WTC11 (cell line): ENCODE measurements around the gene GABBR1. TPM values are rescaled to one million over a fixed set of nuclear protein-coding genes. Genes with fewer than 3 reads are reported as not detected.

Source experiments
- ATAC-seq: fragments of 200-7000 bp; cut with Tn5 transposase; 2 replicates; pipeline ENCODE4 v1.10.0; 2021; ENCODE audit warnings: mild to moderate bottlenecking, moderate library complexity
- CTCF ChIA-PET: fragments of 300-600 bp; sonication (Branson Sonifier 250); formaldehyde crosslinking; loops from one replicate; lab custom pipeline; 2021; ENCODE audit warnings: antibody characterized with exemption; lab: Charles Lee
- POLR2A ChIA-PET: fragments of 350-600 bp; sonication (Branson Sonifier 250); formaldehyde crosslinking; loops from one replicate; lab custom pipeline; 2021; ENCODE audit warnings: antibody characterized with exemption; lab: Charles Lee
- DNase-seq: peaks from one replicate; pipeline ENCODE4 v3.0.0; 2021; ENCODE audit warnings: low spot score
- H3K27ac Mint-ChIP-seq: 2 replicates; pipeline ENCODE4 v1.8.0; 2021; ENCODE audit warnings: mixed read lengths
- H3K27me3 Mint-ChIP-seq: 2 replicates; pipeline ENCODE4 v1.8.0; 2021; ENCODE audit warnings: low read depth, mild to moderate bottlenecking, moderate library complexity, mixed read lengths
- H3K36me3 Mint-ChIP-seq: 2 replicates; pipeline ENCODE4 v1.8.0; 2021; ENCODE audit warnings: mixed read lengths
- H3K4me1 Mint-ChIP-seq: 2 replicates; pipeline ENCODE4 v1.8.0; 2022; ENCODE audit warnings: mixed read lengths
- H3K4me3 Mint-ChIP-seq: 2 replicates; pipeline ENCODE4 v1.8.0; 2021; ENCODE audit warnings: mild to moderate bottlenecking, moderate library complexity, mixed read lengths
- H3K9me3 Mint-ChIP-seq: 2 replicates; pipeline ENCODE4 v1.8.0; 2021; ENCODE audit warnings: mixed read lengths
- ATF6 ChIP-seq: sonication (generic); formaldehyde crosslinking; IDR thresholded peaks from 2 replicates; pipeline ENCODE4 v1.8.1; 2023; ENCODE audit warnings: mild to moderate bottlenecking, missing genetic modification reagents
- MAX ChIP-seq: sonication (generic); formaldehyde crosslinking; IDR thresholded peaks from 2 replicates; pipeline ENCODE4 v1.8.0; 2022; ENCODE audit warnings: mild to moderate bottlenecking, missing genetic modification reagents
- NFATC4 ChIP-seq: fragments of 250-450 bp; sonication (Bioruptor Pico); IDR thresholded peaks from 2 replicates; pipeline ENCODE4 v1.9.0; 2021; ENCODE audit warnings: mild to moderate bottlenecking
- PRRX2 ChIP-seq: fragments of 250-450 bp; sonication (Bioruptor Pico); IDR thresholded peaks from 2 replicates; pipeline ENCODE4 v1.8.0; 2021; ENCODE audit warnings: mild to moderate bottlenecking
- SMAD3 ChIP-seq: sonication (generic); formaldehyde crosslinking; IDR thresholded peaks from 2 replicates; pipeline ENCODE4 v1.8.0; 2022; ENCODE audit warnings: missing genetic modification reagents, mild to moderate bottlenecking, borderline replicate concordance
- SMAD4 ChIP-seq: sonication (generic); formaldehyde crosslinking; IDR thresholded peaks from 2 replicates; pipeline ENCODE4 v1.8.0; 2022; ENCODE audit warnings: mild to moderate bottlenecking, missing genetic modification reagents
- TEAD1 ChIP-seq: sonication (generic); formaldehyde crosslinking; IDR thresholded peaks from 2 replicates; pipeline ENCODE4 v1.8.0; 2022; ENCODE audit warnings: mild to moderate bottlenecking, missing genetic modification reagents
- ZNF416 ChIP-seq: fragments of 250-450 bp; sonication (Bioruptor Pico); IDR thresholded peaks from 2 replicates; pipeline ENCODE4 v1.9.0; 2021; ENCODE audit warnings: mild to moderate bottlenecking, inconsistent platforms
- total RNA-seq: library from RNA; stranded (reverse); gene quantifications from 3 replicates; pipeline ENCODE4 v1.2.3, GENCODE V29; 2021
- TF ChIP-seq, protein P1 (sequence below): sonication (generic); formaldehyde crosslinking; IDR thresholded peaks from 2 replicates; pipeline ENCODE4 v1.8.0; 2023; ENCODE audit warnings: mild to moderate bottlenecking, missing genetic modification reagents
- TF ChIP-seq, protein P2 (sequence below): sonication (generic); formaldehyde crosslinking; IDR thresholded peaks from 2 replicates; pipeline ENCODE4 v1.8.0; 2023; ENCODE audit warnings: missing genetic modification reagents
- TF ChIP-seq, protein P3 (sequence below): fragments of 250-450 bp; sonication (Bioruptor Pico); conservative IDR thresholded peaks from 2 replicates; pipeline ENCODE4 v1.9.0; 2021; ENCODE audit warnings: mild to moderate bottlenecking
- TF ChIP-seq, protein P4 (sequence below): sonication (generic); formaldehyde crosslinking; conservative IDR thresholded peaks from 2 replicates; pipeline ENCODE4 v1.8.1; 2023; ENCODE audit warnings: mild to moderate bottlenecking, low read depth, missing genetic modification reagents, moderate library complexity

The GABBR1 gene
- total RNA-seq, 1 experiment from 2014 or later = 107 TPM

- no peak for DNase-seq
- ChIA-PET POLR2A (interaction anchor here (1.0 to 2.8 kb wide), 3 partner anchors 8 to 16 kb away, joined by 3 to 20 read pairs (median 16); no protein-coding TSS in a partner anchor), CTCF (interaction anchor here (0.6 to 8.8 kb wide), 9 partner anchors 10 to 176 kb away, joined by 3 to 192 read pairs (median 4); partner anchors contain the start of gene GABBR1)
- ATAC-seq = peak; percentile 36
- Mint-ChIP-seq H3K4me1 (peaks cover 73% of the 10 kb centered on the region), H3K27ac (peak overlapping the region; percentile 99), H3K27me3 (no peaks in the 10 kb centered on the region), H3K4me3 (peak overlapping the region; percentile 49), H3K9me3 (no peaks in the 10 kb centered on the region), H3K36me3 (no peaks in the 10 kb centered on the region)
- TF ChIP-seq, protein P1, sequence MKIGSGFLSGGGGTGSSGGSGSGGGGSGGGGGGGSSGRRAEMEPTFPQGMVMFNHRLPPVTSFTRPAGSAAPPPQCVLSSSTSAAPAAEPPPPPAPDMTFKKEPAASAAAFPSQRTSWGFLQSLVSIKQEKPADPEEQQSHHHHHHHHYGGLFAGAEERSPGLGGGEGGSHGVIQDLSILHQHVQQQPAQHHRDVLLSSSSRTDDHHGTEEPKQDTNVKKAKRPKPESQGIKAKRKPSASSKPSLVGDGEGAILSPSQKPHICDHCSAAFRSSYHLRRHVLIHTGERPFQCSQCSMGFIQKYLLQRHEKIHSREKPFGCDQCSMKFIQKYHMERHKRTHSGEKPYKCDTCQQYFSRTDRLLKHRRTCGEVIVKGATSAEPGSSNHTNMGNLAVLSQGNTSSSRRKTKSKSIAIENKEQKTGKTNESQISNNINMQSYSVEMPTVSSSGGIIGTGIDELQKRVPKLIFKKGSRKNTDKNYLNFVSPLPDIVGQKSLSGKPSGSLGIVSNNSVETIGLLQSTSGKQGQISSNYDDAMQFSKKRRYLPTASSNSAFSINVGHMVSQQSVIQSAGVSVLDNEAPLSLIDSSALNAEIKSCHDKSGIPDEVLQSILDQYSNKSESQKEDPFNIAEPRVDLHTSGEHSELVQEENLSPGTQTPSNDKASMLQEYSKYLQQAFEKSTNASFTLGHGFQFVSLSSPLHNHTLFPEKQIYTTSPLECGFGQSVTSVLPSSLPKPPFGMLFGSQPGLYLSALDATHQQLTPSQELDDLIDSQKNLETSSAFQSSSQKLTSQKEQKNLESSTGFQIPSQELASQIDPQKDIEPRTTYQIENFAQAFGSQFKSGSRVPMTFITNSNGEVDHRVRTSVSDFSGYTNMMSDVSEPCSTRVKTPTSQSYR (CRISPR knock-in tag) = no peak
- peak; percentile 28; the same call in 1 of the 2 replicates for TF ChIP-seq TEAD1 (CRISPR knock-in tag)
These were observed 28.1 kb upstream of the GABBR1 start for GRCh38 chr6:29661071-29661470.

DNA sequence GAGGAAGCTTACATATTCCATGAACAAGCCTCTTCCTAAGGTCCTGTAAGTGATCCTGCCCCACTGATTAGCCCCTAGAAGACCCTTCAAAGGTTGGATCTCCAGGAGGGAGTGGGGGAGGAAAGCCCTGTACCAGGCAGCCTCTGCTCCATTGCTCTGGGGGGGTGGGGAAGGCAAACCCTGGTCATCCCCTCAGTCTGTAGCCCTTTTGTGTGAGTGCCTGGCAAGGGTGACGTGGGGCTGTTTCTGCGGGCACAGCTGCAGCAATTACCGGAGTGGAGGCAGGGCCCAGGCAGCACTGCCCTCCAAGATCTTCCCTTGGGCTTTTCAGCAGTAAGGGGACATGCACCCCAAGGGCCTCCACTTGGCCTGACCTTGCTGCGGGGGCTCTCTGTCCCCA, 23.8 kb upstream of the GABBR1 start, which contains the start of gene MOG:
MOG (plus strand) TSS at position 295 of the 400 bp plus-strand sequence. CDS start 118 bp downstream, outside the sequence.
- H3K27ac Mint-ChIP-seq = peak within 1 kb of the TSS; percentile 57; the same call in 1 of the 2 replicates
- ChIA-PET CTCF (interaction anchor here (4.1 to 12.0 kb wide), 3 partner anchors 6 to 38 kb away, joined by 107 to 531 read pairs (median 192); no protein-coding TSS in a partner anchor), POLR2A (no interaction called here)
- H3K9me3 Mint-ChIP-seq = no peaks in the 10 kb centered on the region
- no peaks in the 10 kb centered on the region for H3K36me3 Mint-ChIP-seq
- H3K4me1 Mint-ChIP-seq = peaks cover 62% of the 10 kb centered on the region
- no peak within 1 kb of the TSS for H3K4me3 Mint-ChIP-seq
- DNase-seq (no peak), ATAC-seq (no peak)
- H3K27me3 Mint-ChIP-seq = no peaks in the 10 kb centered on the region
- TF ChIP-seq ATF6 (CRISPR knock-in tag) (no peak), MAX (CRISPR knock-in tag) (no peak)

- H3K27ac Mint-ChIP-seq = peak overlapping the region; percentile 57; the same call in 1 of the 2 replicates
- H3K36me3 Mint-ChIP-seq = no peaks in the 10 kb centered on the region
- CTCF ChIA-PET = interaction anchor here (4.1 to 12.0 kb wide), 3 partner anchors 5 to 39 kb away, joined by 107 to 531 read pairs (median 192); no protein-coding TSS in a partner anchor
- H3K4me3 Mint-ChIP-seq = no peak overlapping the region
- no peak for ATAC-seq
- no peaks in the 10 kb centered on the region for H3K27me3 Mint-ChIP-seq
- peaks cover 62% of the 10 kb centered on the region for H3K4me1 Mint-ChIP-seq
- H3K9me3 Mint-ChIP-seq = no peaks in the 10 kb centered on the region
- POLR2A ChIA-PET = no interaction called here
- TF ChIP-seq SMAD3 (CRISPR knock-in tag) = no peak
- TF ChIP-seq ZNF416 (CRISPR knock-in tag) = no peak
- TF ChIP-seq, protein P2, sequence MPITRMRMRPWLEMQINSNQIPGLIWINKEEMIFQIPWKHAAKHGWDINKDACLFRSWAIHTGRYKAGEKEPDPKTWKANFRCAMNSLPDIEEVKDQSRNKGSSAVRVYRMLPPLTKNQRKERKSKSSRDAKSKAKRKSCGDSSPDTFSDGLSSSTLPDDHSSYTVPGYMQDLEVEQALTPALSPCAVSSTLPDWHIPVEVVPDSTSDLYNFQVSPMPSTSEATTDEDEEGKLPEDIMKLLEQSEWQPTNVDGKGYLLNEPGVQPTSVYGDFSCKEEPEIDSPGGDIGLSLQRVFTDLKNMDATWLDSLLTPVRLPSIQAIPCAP (CRISPR knock-in tag) = no peak
- TF ChIP-seq NFATC4 (CRISPR knock-in tag) = no peak
- TF ChIP-seq, protein P3, sequence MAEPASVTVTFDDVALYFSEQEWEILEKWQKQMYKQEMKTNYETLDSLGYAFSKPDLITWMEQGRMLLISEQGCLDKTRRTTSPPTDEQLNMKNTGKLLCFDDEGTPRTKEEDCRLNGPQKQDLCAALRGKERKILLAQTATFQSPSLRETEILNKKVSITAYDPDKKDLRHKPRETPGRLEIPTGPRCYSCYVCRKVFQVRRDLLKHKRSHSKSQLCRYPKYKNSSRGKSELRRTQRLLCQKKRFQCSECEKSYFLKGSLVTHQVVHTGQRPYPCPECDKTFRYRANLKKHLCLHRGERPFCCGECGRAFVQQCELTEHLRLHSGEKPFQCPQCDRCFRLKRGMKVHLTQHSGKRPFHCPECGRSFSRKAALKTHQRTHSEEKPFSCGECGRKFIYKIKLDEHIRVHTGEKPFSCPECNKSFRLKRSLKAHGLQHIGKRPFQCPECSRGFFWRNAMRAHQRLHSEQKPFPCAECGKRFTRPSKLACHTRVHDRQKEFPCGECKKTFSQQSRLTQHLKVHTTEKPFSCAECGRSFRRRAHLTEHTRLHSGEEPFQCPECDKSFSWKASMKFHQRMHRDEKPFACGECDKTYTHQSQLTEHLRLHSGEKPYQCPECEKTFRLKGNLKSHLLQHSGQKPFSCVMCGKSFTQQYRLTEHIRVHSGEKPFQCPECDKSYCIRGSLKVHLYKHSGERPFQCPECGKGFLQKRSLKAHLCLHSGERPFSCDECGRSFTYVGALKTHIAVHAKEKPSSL (CRISPR knock-in tag) = no peak
- TF ChIP-seq PRRX2 = no peak
- TF ChIP-seq, protein P4, sequence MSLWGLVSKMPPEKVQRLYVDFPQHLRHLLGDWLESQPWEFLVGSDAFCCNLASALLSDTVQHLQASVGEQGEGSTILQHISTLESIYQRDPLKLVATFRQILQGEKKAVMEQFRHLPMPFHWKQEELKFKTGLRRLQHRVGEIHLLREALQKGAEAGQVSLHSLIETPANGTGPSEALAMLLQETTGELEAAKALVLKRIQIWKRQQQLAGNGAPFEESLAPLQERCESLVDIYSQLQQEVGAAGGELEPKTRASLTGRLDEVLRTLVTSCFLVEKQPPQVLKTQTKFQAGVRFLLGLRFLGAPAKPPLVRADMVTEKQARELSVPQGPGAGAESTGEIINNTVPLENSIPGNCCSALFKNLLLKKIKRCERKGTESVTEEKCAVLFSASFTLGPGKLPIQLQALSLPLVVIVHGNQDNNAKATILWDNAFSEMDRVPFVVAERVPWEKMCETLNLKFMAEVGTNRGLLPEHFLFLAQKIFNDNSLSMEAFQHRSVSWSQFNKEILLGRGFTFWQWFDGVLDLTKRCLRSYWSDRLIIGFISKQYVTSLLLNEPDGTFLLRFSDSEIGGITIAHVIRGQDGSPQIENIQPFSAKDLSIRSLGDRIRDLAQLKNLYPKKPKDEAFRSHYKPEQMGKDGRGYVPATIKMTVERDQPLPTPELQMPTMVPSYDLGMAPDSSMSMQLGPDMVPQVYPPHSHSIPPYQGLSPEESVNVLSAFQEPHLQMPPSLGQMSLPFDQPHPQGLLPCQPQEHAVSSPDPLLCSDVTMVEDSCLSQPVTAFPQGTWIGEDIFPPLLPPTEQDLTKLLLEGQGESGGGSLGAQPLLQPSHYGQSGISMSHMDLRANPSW (CRISPR knock-in tag) = no peak
- no peak for TF ChIP-seq SMAD4 (CRISPR knock-in tag)
- no peak for DNase-seq
These were observed 23.2 kb upstream of the GABBR1 start for GRCh38 chr6:29656157-29656556.
